Endothelial cell (in vitro differentiated cells): ENCODE measurements around the gene SPTB. TPM values are rescaled to one million over a fixed set of nuclear protein-coding genes. Genes with fewer than 3 reads are reported as not detected.

Experiments
- DNase-seq: peaks from one replicate; pipeline ENCODE4 v3.0.0; 2021; ENCODE audit warnings: low spot score
- H3K27ac Mint-ChIP-seq: one replicate; pipeline ENCODE4 v1.8.0; 2021; ENCODE audit warnings: mixed read lengths, inconsistent platforms; ENCODE audit not compliant: unreplicated experiment
- H3K27me3 Mint-ChIP-seq: one replicate; pipeline ENCODE4 v1.8.0; 2021; ENCODE audit warnings: mild to moderate bottlenecking, moderate library complexity, mixed read lengths, inconsistent platforms; ENCODE audit not compliant: unreplicated experiment
- H3K36me3 Mint-ChIP-seq: one replicate; pipeline ENCODE4 v1.8.0; 2021; ENCODE audit warnings: mild to moderate bottlenecking, low read depth, mixed read lengths, inconsistent platforms; ENCODE audit not compliant: unreplicated experiment
- H3K4me1 Mint-ChIP-seq: one replicate; pipeline ENCODE4 v1.8.0; 2021; ENCODE audit warnings: mild to moderate bottlenecking, mixed read lengths, inconsistent platforms; ENCODE audit not compliant: unreplicated experiment
- H3K4me3 Mint-ChIP-seq: one replicate; pipeline ENCODE4 v1.8.0; 2021; ENCODE audit warnings: mild to moderate bottlenecking, mixed read lengths, inconsistent platforms; ENCODE audit not compliant: unreplicated experiment
- H3K9me3 Mint-ChIP-seq: one replicate; pipeline ENCODE4 v1.8.0; 2021; ENCODE audit warnings: mixed read lengths, inconsistent platforms; ENCODE audit not compliant: unreplicated experiment
- CTCF ChIP-seq: fragments of 200-600 bp; sonication (generic); IDR thresholded peaks from one replicate; pipeline ENCODE4 v1.5.0; 2021; ENCODE audit warnings: antibody characterized with exemption; ENCODE audit not compliant: unreplicated experiment
- total RNA-seq: library from RNA; stranded (reverse); fragmentation: NEBNext Ultra II Directional; extraction: Animal tissue kit (Norgen Biotek cat#: 25700); gene quantifications from one replicate; pipeline ENCODE4 v1.2.1, GENCODE V29; 2021; ENCODE audit not compliant: unreplicated experiment

Gene SPTB
- total RNA-seq, 1 donor from 2014 or later = 0.08 TPM

GRCh38 chr14:64721391-64721791 is 158.3 kb downstream of the SPTB start:
- no peak overlapping the region for H3K27ac Mint-ChIP-seq
- no peak for DNase-seq
- no peak for TF ChIP-seq CTCF
- H3K4me3 Mint-ChIP-seq = no peak overlapping the region
- H3K27me3 Mint-ChIP-seq = peaks cover 6% of the 10 kb centered on the region
- peaks cover 11% of the 10 kb centered on the region for H3K36me3 Mint-ChIP-seq
- no peaks in the 10 kb centered on the region for H3K9me3 Mint-ChIP-seq
- H3K4me1 Mint-ChIP-seq = peaks cover 38% of the 10 kb centered on the region

GRCh38 chr14:64720131-64720576 is 159.6 kb downstream of the SPTB start:
- no peak for TF ChIP-seq CTCF
- peaks cover 46% of the 10 kb centered on the region for H3K4me1 Mint-ChIP-seq
- peaks cover 6% of the 10 kb centered on the region for H3K27me3 Mint-ChIP-seq
- H3K9me3 Mint-ChIP-seq = no peaks in the 10 kb centered on the region
- peaks cover 11% of the 10 kb centered on the region for H3K36me3 Mint-ChIP-seq
- H3K4me3 Mint-ChIP-seq = no peak overlapping the region
- H3K27ac Mint-ChIP-seq = peak overlapping the region; percentile 4
- DNase-seq = no peak

GRCh38 chr14:64719601-64720000 is 160.1 kb downstream of the SPTB start:
- Mint-ChIP-seq H3K9me3 (no peaks in the 10 kb centered on the region), H3K4me3 (no peak overlapping the region), H3K27me3 (peaks cover 6% of the 10 kb centered on the region), H3K27ac (peak overlapping the region; percentile 4), H3K4me1 (peaks cover 49% of the 10 kb centered on the region), H3K36me3 (peaks cover 11% of the 10 kb centered on the region)
- TF ChIP-seq CTCF = no peak
- no peak for DNase-seq

DNA sequence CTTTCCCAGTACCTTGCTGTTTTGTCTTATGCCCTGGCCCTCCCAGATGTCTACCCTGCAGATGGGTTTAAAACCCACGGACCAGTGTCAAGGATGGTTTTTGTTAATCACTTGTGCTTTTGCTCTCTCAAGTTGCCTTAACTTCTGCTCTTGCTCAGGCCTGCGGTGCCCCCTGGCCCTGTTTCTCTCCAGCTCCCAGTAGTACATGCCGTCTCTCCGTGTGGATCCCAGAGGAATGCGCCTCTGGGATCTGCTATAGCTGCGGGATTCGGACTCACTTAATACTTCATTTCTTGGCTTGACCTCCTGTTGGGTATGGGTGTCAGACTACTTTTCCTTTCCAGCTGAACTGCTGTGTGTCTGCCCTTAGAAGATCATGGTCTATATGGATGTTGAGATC is 160.9 kb downstream of the SPTB start:
- no peak for DNase-seq
- no peak overlapping the region for H3K4me3 Mint-ChIP-seq
- H3K36me3 Mint-ChIP-seq = peaks cover 17% of the 10 kb centered on the region
- peaks cover 6% of the 10 kb centered on the region for H3K27me3 Mint-ChIP-seq
- no peak for TF ChIP-seq CTCF
- H3K4me1 Mint-ChIP-seq = peaks cover 49% of the 10 kb centered on the region
- peaks cover 4% of the 10 kb centered on the region for H3K9me3 Mint-ChIP-seq
- H3K27ac Mint-ChIP-seq = no peak overlapping the region

DNA sequence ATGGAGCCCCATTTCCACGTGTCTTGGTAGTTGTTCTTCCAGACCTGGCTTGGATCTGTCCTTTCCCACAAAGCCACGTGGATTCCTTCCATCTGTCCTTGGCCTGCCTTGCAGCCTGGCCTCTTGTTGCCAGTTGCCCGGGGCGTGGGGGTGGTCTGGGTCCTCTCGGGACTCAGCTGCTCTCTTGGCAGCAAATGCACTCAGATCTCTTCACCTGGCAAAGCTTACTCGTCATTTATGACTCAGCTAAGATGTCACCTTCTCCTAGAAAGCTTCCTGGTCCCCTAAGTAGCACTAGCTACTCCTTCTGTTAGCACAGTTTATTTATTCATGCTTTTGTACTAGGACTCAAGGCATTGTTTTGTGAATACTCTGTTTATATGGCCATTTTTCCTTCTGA is 161.8 kb downstream of the SPTB start:
- Mint-ChIP-seq H3K4me1 (peaks cover 49% of the 10 kb centered on the region), H3K4me3 (no peak overlapping the region), H3K27ac (no peak overlapping the region), H3K9me3 (peaks cover 4% of the 10 kb centered on the region), H3K27me3 (peaks cover 6% of the 10 kb centered on the region), H3K36me3 (peaks cover 26% of the 10 kb centered on the region)
- no peak for TF ChIP-seq CTCF
- no peak for DNase-seq
